Esophagus squamous epithelium (tissue), 4 donors: ENCODE measurements around the gene FCRL5.

Source experiments
- POLR2A ChIP-seq, 4 donors: fragments of 450-650 bp; IDR thresholded peaks; one replicate each; pipeline ENCODE4 v1.6.1; 2017; ENCODE audit warnings: antibody characterized with exemption in 4 of 4, mild to moderate bottlenecking in 4 of 4, moderate library complexity in 3 of 4
- TF ChIP-seq, protein P1 (sequence below), 6 experiments: fragments of 450-650 bp in 4 of 6; fragments of 200-600 bp in 2 of 6; sonication (generic) in 2 of 6; IDR thresholded peaks; one replicate each; pipeline ENCODE4 v1.5.1; 2016 to 2019; ENCODE audit warnings: antibody characterized with exemption in 6 of 6, mild to moderate bottlenecking in 4 of 6, moderate library complexity in 4 of 6

DNA sequence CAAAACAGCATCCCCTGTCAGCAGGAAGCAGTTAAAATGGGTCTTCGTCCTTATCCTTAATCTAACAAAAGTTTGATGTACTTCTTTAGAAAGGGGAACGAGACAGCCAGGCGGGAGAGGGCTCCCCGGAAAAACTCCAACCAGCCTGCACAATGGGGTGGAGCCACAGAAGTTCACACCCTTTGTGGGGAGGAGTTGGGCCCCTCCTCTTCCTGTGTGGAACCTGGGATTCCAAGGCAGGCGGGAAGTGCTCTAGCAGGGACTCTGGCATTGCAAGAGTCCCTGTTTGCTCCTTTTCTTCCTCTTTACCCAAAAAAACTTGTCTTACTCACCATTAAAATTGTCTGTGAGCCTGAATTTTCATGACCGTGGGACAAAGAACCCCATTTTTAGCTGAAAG is 47.7 kb downstream of the FCRL5 start:
- TF ChIP-seq, protein P1, sequence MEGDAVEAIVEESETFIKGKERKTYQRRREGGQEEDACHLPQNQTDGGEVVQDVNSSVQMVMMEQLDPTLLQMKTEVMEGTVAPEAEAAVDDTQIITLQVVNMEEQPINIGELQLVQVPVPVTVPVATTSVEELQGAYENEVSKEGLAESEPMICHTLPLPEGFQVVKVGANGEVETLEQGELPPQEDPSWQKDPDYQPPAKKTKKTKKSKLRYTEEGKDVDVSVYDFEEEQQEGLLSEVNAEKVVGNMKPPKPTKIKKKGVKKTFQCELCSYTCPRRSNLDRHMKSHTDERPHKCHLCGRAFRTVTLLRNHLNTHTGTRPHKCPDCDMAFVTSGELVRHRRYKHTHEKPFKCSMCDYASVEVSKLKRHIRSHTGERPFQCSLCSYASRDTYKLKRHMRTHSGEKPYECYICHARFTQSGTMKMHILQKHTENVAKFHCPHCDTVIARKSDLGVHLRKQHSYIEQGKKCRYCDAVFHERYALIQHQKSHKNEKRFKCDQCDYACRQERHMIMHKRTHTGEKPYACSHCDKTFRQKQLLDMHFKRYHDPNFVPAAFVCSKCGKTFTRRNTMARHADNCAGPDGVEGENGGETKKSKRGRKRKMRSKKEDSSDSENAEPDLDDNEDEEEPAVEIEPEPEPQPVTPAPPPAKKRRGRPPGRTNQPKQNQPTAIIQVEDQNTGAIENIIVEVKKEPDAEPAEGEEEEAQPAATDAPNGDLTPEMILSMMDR (IDR thresholded peaks at IDR 0.05): no peak
- TF ChIP-seq POLR2A (IDR thresholded peaks at IDR 0.05): no peak
